HepG2 (cell line): ENCODE results near the gene CCDC102B. TPM values are rescaled to one million over a fixed set of nuclear protein-coding genes. Genes with fewer than 3 reads are reported as not detected.

Experiments
- ATAC-seq: fragments of 200-7000 bp; cut with Tn5 transposase; 3 replicates; pipeline ENCODE4 v1.9.1; 2020; ENCODE audit warnings: mild to moderate bottlenecking, moderate library complexity
- BruUV-seq: library from RNA; stranded (reverse); fragments of 400-500 nt; replicated peaks from 2 replicates; lab custom pipeline; 2021; lab: Mats Ljungman, UMichigan
- CTCF ChIA-PET: fragments of 300-600 bp; formaldehyde crosslinking; extraction: SDS; loops from one replicate; lab custom pipeline; 2021; ENCODE audit warnings: low total read pairs, inconsistent platforms, low intra/inter-chr PET ratio; lab: Yijun Ruan, JAX
- POLR2A ChIA-PET: fragments of 350-600 bp; sonication (Branson Sonifier 250); formaldehyde crosslinking; loops from one replicate; lab custom pipeline; 2020; ENCODE audit warnings: antibody characterized with exemption, inconsistent platforms; lab: Yijun Ruan, JAX
- DNase-seq: peaks from one replicate; pipeline ENCODE4 v3.0.0-alpha.2; 2015; ENCODE audit warnings: low spot score
- FAIRE-seq: peaks from 3 replicates; lab custom pipeline; 2011; peaks lifted over from hg19 to GRCh38; lab: Jason Lieb, UNC
- H2AFZ ChIP-seq: one replicate; pipeline ENCODE4 v1.6.1; 2011; ENCODE audit warnings: low read length, inconsistent platforms
- H3K27ac ChIP-seq: fragments of 300-600 bp; 3 replicates; pipeline ENCODE4 v1.8.0; 2011; ENCODE audit warnings: mixed run types, mild to moderate bottlenecking, mixed read lengths, low read length, inconsistent platforms; ENCODE audit not compliant: insufficient read depth; ENCODE audit errors: extremely low read length
- H3K27me3 ChIP-seq, 2 experiments: fragments of 200-600 bp in 1 of 2; 2 replicates in 1 of 2; 3 replicates in 1 of 2; pipeline versions ENCODE4 v1.6.0 to v1.8.0; 2011; ENCODE audit warnings: low read length in 2 of 2, mild to moderate bottlenecking in 2 of 2, moderate library complexity in 2 of 2, inconsistent platforms in 1 of 2; ENCODE audit not compliant: insufficient read depth in 2 of 2, control insufficient read depth in 1 of 2
- H3K36me3 ChIP-seq, 2 experiments: fragments of 200-600 bp in 1 of 2; replicated peaks in 1 of 2; 2 replicates in 1 of 2; 3 replicates in 1 of 2; pipeline versions ENCODE4 v1.5.1 to v1.8.0; 2011; ENCODE audit warnings: low read length in 2 of 2, inconsistent platforms in 1 of 2; ENCODE audit not compliant: insufficient read depth in 2 of 2, control insufficient read depth in 1 of 2
- H3K4me1 ChIP-seq: 2 replicates; pipeline ENCODE4 v1.5.1; 2012; ENCODE audit warnings: low read length, inconsistent platforms; ENCODE audit not compliant: insufficient read depth
- H3K4me2 ChIP-seq: 2 replicates; pipeline ENCODE4 v1.6.0; 2011; ENCODE audit warnings: low read depth, low read length, inconsistent platforms
- H3K4me3 ChIP-seq, 3 experiments: fragments of 200-600 bp in 1 of 3; sonication (generic), shearing (Covaris generic) in 1 of 3; replicated peaks in 1 of 3; 2 replicates each; pipeline ENCODE4 v1.5.1; 2011 to 2016; ENCODE audit warnings: low read length in 3 of 3, inconsistent platforms in 2 of 3, low read depth in 2 of 3, mild to moderate bottlenecking in 2 of 3, control low read depth in 1 of 3, mixed read lengths in 1 of 3; ENCODE audit not compliant: insufficient read depth in 1 of 3
- H3K79me2 ChIP-seq: one replicate; pipeline ENCODE4 v1.6.1; 2011; ENCODE audit warnings: low read length, inconsistent platforms; ENCODE audit not compliant: insufficient read depth
- H3K9ac ChIP-seq: 2 replicates; pipeline ENCODE4 v1.6.0; 2011; ENCODE audit warnings: mild to moderate bottlenecking, low read depth, low read length, inconsistent platforms; ENCODE audit not compliant: insufficient read depth
- H3K9me3 ChIP-seq: 2 replicates; pipeline ENCODE4 v1.5.1; 2012; ENCODE audit warnings: mild to moderate bottlenecking, low read length
- H4K20me1 ChIP-seq: 2 replicates; pipeline ENCODE4 v1.6.0; 2011; ENCODE audit warnings: inconsistent platforms, mild to moderate bottlenecking, low read length, moderate library complexity; ENCODE audit not compliant: insufficient read depth
- ATRX ChIP-seq: sonication (generic); formaldehyde crosslinking; IDR thresholded peaks from 2 replicates; pipeline ENCODE4 v1.4.0; 2020; ENCODE audit warnings: missing genetic modification reagents, borderline replicate concordance
- DPF2 ChIP-seq: sonication (generic); formaldehyde crosslinking; IDR thresholded peaks from 2 replicates; pipeline ENCODE4 v1.4.0; 2020; ENCODE audit warnings: mild to moderate bottlenecking, low read depth, missing genetic modification reagents, borderline replicate concordance
- HNF4A ChIP-seq: sonication (generic); formaldehyde crosslinking; IDR thresholded peaks from 2 replicates; pipeline ENCODE4 v1.4.0; 2020; ENCODE audit warnings: missing genetic modification reagents
- IKZF1 ChIP-seq: fragments of 450-650 bp; IDR thresholded peaks from 2 replicates; pipeline ENCODE4 v1.7.1; 2016
- KDM1A ChIP-seq: IDR thresholded peaks from 2 replicates; pipeline ENCODE4 v1.6.1; 2016; ENCODE audit warnings: missing compliant biosample characterization
- MAFF ChIP-seq: IDR thresholded peaks from 2 replicates; pipeline ENCODE4 v1.6.1; 2011; ENCODE audit warnings: low read depth, low read length, improper control_type of control experiment
- NCOA1 ChIP-seq: sonication (generic); formaldehyde crosslinking; IDR thresholded peaks from 2 replicates; pipeline ENCODE4 v1.9.0; 2021; ENCODE audit warnings: missing genetic modification reagents
- RBFOX2 ChIP-seq: fragments of 200-400 bp; formaldehyde crosslinking; IDR thresholded peaks from 2 replicates; pipeline ENCODE4 v1.6.1; 2017; ENCODE audit warnings: low read depth, mild to moderate bottlenecking, low read length
- SMARCE1 ChIP-seq: fragments of 450-650 bp; IDR thresholded peaks from 2 replicates; pipeline ENCODE4 v1.6.1; 2017; ENCODE audit warnings: borderline replicate concordance
- SUZ12 ChIP-seq: fragments of 150-350 bp; IDR thresholded peaks from 2 replicates; pipeline ENCODE4 v1.6.1; 2014; ENCODE audit warnings: low read depth, low read length
- ZNF33A ChIP-seq: sonication (generic); formaldehyde crosslinking; IDR thresholded peaks from 2 replicates; pipeline ENCODE4 v1.5.1; 2020; ENCODE audit warnings: missing genetic modification reagents, mild to moderate bottlenecking, moderate library complexity, borderline replicate concordance
- ZNF383 ChIP-seq: sonication (generic); formaldehyde crosslinking; IDR thresholded peaks from 2 replicates; pipeline ENCODE4 v1.4.0; 2020; ENCODE audit warnings: missing genetic modification reagents, mild to moderate bottlenecking, borderline replicate concordance
- ZSCAN20 ChIP-seq: sonication (generic); formaldehyde crosslinking; IDR thresholded peaks from 2 replicates; pipeline ENCODE4 v1.4.0; 2020; ENCODE audit warnings: missing genetic modification reagents, mild to moderate bottlenecking, borderline replicate concordance
- WGBS: methylation state at CpG from one replicate; pipeline ENCODE4 v1.1.6; 2017; ENCODE audit warnings: low lambda C conversion rate; 5-methylcytosine and 5-hydroxymethylcytosine counted together
- in situ Hi-C: cut with HindIII; loops from 2 replicates; pipeline ENCODE4 v1.10.0; 2017; ENCODE audit warnings: low pct_unique_long_range_greater_than_20kb; ENCODE audit not compliant: extremely low pct_ligation_motif_present
- intact Hi-C: fragments of 100-400 bp; cut with micrococcal nuclease; formaldehyde crosslinking; loops from one replicate; pipeline ENCODE4 v1.10.0; 2022; ENCODE audit not compliant: unreplicated experiment
- polyA plus RNA-seq, 8 experiments: library from polyadenylated mRNA; depleted of rRNA in 3 of 8; stranded (reverse) in 7 of 8; unstranded in 1 of 8; fragments of >200 nt; fragmentation: Illumina TruSeq in 4 of 8; extraction: Trizol in 4 of 8; gene quantifications; 2 replicates each; pipeline versions ENCODE4 v1.2.1 to v1.2.3, GENCODE V29; 2011 to 2016; ENCODE audit warnings: low read depth in 4 of 8, missing spikeins in 1 of 8, mixed read lengths in 1 of 8; ENCODE audit not compliant: insufficient read depth in 1 of 8
- total RNA-seq, 5 experiments: library from RNA; depleted of rRNA; stranded (reverse); fragments of >200 nt; fragmentation: Illumina TruSeq; extraction: Trizol; gene quantifications; 2 replicates each; pipeline ENCODE4 v1.2.3, GENCODE V29; 2016; ENCODE audit warnings: low read depth in 1 of 5
- TF ChIP-seq, protein P1 (sequence below): IDR thresholded peaks from 2 replicates; pipeline ENCODE4 v1.6.1; 2018; ENCODE audit warnings: missing genetic modification reagents, mild to moderate bottlenecking, missing compliant biosample characterization
- TF ChIP-seq, protein P2 (sequence below): sonication (generic); formaldehyde crosslinking; IDR thresholded peaks from 2 replicates; pipeline ENCODE4 v1.8.0; 2022; ENCODE audit warnings: mild to moderate bottlenecking, missing genetic modification reagents, moderate library complexity

CCDC102B gene
- total and polyA plus RNA-seq, 2 of the 13 experiments (the other 11 are each of a cell fraction or from before 2014, with no cell fraction given): 2.3 to 3.7 TPM

DNA sequence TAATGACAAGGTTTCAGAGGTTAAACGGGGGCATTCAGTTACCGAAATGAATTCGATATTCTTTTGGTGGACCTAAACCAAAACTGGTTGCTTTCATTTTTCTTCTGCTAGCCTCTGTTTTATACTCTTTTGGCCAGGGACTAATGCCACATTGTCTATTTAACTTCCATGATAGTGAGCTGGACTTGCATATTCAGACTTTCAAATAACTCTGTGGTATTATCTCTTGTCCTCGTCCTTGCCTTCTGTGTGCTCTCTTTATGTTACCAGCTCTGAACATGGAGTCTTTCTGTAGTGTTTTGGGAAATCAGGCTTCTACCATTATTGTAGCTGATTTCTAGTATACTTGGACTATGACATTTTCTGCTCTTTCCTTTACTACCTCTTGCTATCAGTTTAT, 75.1 kb downstream of the CCDC102B start:
- Histone ChIP-seq H3K4me2 (no peak overlapping the region), H3K27me3 (no peaks in the 10 kb centered on the region), H2AFZ (no peak overlapping the region), H3K9ac (no peak overlapping the region), H3K4me1 (no peaks in the 10 kb centered on the region), H3K4me3 (no peak overlapping the region), H3K9me3 (no peaks in the 10 kb centered on the region), H4K20me1 (no peaks in the 10 kb centered on the region), H3K79me2 (no peaks in the 10 kb centered on the region), H3K36me3 (no peaks in the 10 kb centered on the region), H3K27ac (no peak overlapping the region)
- ATAC-seq: no peak
- WGBS: 26% methylated on average over 4 of the region's 4 CpGs
- intact Hi-C loops (no loop called here), in situ Hi-C loops (no loop called here)
- DNase-seq: no peak
- POLR2A ChIA-PET: no interaction called here
- TF ChIP-seq SUZ12 (no peak), ZNF33A (no peak), KDM1A (CRISPR knock-in tag) (no peak), ATRX (CRISPR knock-in tag) (no peak), MAFF (no peak), HNF4A (CRISPR knock-in tag) (no peak), ZNF383 (no peak), IKZF1 (no peak), RBFOX2 (no peak), ZSCAN20 (no peak), SMARCE1 (no peak), NCOA1 (CRISPR knock-in tag) (no peak), DPF2 (CRISPR knock-in tag) (no peak)
- TF ChIP-seq, protein P1, sequence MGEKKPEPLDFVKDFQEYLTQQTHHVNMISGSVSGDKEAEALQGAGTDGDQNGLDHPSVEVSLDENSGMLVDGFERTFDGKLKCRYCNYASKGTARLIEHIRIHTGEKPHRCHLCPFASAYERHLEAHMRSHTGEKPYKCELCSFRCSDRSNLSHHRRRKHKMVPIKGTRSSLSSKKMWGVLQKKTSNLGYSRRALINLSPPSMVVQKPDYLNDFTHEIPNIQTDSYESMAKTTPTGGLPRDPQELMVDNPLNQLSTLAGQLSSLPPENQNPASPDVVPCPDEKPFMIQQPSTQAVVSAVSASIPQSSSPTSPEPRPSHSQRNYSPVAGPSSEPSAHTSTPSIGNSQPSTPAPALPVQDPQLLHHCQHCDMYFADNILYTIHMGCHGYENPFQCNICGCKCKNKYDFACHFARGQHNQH (CRISPR knock-in tag): no peak
- TF ChIP-seq, protein P2, sequence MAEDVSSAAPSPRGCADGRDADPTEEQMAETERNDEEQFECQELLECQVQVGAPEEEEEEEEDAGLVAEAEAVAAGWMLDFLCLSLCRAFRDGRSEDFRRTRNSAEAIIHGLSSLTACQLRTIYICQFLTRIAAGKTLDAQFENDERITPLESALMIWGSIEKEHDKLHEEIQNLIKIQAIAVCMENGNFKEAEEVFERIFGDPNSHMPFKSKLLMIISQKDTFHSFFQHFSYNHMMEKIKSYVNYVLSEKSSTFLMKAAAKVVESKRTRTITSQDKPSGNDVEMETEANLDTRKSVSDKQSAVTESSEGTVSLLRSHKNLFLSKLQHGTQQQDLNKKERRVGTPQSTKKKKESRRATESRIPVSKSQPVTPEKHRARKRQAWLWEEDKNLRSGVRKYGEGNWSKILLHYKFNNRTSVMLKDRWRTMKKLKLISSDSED (CRISPR knock-in tag): no peak
- FAIRE-seq: no peak
- CTCF ChIA-PET: no interaction called here
- no TSS peak for BruUV-seq
